ENCODE data around the gene CEP164. TPM values are rescaled to one million over a fixed set of nuclear protein-coding genes. Genes with fewer than 3 reads are reported as not detected.

The CEP164 gene
- total and polyA plus RNA-seq, 10 of the 15 experiments (the other 5 are each of a cell fraction or from before 2014, with no cell fraction given): 4.2 to 31.2 (median 20.2) TPM

DNA sequence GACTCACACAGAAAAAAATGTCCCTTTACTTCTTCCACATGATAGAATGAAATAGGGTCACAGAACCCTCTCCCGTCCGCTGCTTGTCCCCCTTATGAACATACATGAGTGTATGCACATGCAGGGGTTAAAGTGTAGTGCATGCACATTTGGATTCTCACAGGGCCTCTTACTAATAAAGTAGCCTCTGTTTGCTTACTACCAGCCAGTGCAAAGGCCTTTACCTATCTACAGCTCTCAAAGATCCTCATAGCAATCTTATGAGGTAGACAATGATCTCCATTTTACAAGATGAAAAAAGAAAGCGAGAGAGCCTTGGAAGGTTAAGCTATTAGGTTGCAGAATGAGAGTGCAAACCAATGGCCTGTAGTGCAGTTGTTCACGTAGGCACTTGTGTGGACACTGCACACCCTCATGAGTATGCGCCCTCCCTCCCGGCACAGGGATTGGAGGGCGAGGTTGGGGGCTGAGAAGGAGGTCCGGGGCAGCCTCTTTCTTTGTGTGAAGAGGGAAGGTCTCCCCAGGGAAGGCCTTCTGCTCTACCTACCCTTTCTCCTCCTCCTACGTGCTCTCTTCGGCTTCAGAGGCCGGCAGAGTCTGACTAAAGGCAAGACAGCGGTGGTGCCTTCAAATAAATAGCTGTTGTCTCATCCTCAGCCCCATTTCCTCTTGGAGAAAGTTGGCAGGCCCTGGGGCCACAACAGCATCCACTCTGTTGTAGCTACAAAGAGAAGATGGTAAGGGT, 91.3 kb downstream of the CEP164 start:
- Histone ChIP-seq H3K27ac (ENCODE audit: control insufficient read depth, insufficient read depth) (no peak overlapping the region), H4K20me1 (ENCODE audit: control insufficient read depth, insufficient read depth) (no peaks in the 10 kb centered on the region), H3K4me1 (ENCODE audit: control insufficient read depth, insufficient read depth, low read length) (peaks cover 4% of the 10 kb centered on the region; the same call in 1 of the 2 replicates), H3K9ac (ENCODE audit: control insufficient read depth, insufficient read depth, low read length) (no peak overlapping the region), H3K4me2 (ENCODE audit: control insufficient read depth, insufficient read depth) (no peak overlapping the region), H3K9me3 (replicated peaks; ENCODE audit: control insufficient read depth, insufficient read depth, low read length) (no peaks in the 10 kb centered on the region), H3K4me3 (no peak overlapping the region), H3K36me3 (ENCODE audit: control insufficient read depth in 2 of 2, insufficient read depth in 2 of 2, low read length in 1 of 2) (no peaks in the 10 kb centered on the region), H3K79me2 (ENCODE audit: control insufficient read depth, insufficient read depth, low read length) (no peaks in the 10 kb centered on the region), H2AFZ (ENCODE audit: control insufficient read depth, low read depth, low read length) (no peak overlapping the region), H3K27me3 (replicated peaks in 1 of 2; ENCODE audit: control insufficient read depth in 2 of 2, insufficient read depth in 2 of 2, low read length in 1 of 2) (no peaks in the 10 kb centered on the region)
- RAD21 ChIA-PET (ENCODE audit: unreplicated experiment): no interaction called here
- in situ Hi-C loops (cut with MboI): no loop called here
- FAIRE-seq: no peak
- intact Hi-C loops (cut with micrococcal nuclease; ENCODE audit: unreplicated experiment): no loop called here
- TF ChIP-seq YY1 (IDR thresholded peaks at IDR 0.05; ENCODE audit: low read depth, low read length): no peak
- TF ChIP-seq, protein P1, sequence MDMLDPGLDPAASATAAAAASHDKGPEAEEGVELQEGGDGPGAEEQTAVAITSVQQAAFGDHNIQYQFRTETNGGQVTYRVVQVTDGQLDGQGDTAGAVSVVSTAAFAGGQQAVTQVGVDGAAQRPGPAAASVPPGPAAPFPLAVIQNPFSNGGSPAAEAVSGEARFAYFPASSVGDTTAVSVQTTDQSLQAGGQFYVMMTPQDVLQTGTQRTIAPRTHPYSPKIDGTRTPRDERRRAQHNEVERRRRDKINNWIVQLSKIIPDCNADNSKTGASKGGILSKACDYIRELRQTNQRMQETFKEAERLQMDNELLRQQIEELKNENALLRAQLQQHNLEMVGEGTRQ (IDR thresholded peaks at IDR 0.05; ENCODE audit: borderline replicate concordance, low read depth, low read length): no peak
- TF ChIP-seq SUZ12 (IDR thresholded peaks at IDR 0.05; ENCODE audit: unreplicated experiment): no peak
- TF ChIP-seq, protein P2, sequence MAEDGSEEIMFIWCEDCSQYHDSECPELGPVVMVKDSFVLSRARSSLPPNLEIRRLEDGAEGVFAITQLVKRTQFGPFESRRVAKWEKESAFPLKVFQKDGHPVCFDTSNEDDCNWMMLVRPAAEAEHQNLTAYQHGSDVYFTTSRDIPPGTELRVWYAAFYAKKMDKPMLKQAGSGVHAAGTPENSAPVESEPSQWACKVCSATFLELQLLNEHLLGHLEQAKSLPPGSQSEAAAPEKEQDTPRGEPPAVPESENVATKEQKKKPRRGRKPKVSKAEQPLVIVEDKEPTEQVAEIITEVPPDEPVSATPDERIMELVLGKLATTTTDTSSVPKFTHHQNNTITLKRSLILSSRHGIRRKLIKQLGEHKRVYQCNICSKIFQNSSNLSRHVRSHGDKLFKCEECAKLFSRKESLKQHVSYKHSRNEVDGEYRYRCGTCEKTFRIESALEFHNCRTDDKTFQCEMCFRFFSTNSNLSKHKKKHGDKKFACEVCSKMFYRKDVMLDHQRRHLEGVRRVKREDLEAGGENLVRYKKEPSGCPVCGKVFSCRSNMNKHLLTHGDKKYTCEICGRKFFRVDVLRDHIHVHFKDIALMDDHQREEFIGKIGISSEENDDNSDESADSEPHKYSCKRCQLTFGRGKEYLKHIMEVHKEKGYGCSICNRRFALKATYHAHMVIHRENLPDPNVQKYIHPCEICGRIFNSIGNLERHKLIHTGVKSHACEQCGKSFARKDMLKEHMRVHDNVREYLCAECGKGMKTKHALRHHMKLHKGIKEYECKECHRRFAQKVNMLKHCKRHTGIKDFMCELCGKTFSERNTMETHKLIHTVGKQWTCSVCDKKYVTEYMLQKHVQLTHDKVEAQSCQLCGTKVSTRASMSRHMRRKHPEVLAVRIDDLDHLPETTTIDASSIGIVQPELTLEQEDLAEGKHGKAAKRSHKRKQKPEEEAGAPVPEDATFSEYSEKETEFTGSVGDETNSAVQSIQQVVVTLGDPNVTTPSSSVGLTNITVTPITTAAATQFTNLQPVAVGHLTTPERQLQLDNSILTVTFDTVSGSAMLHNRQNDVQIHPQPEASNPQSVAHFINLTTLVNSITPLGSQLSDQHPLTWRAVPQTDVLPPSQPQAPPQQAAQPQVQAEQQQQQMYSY (CRISPR knock-in tag; IDR thresholded peaks at IDR 0.05): no peak
- no peak for TF ChIP-seq FOS (IDR thresholded peaks at IDR 0.05; ENCODE audit: borderline replicate concordance, extremely low read depth, insufficient read length)
- TF ChIP-seq RELA (IDR thresholded peaks at IDR 0.05; ENCODE audit: borderline replicate concordance, partially characterized antibody): no peak
- TF ChIP-seq ZZZ3 (IDR thresholded peaks at IDR 0.05; ENCODE audit: control insufficient read depth, insufficient read length, low read depth): no peak
- no peak for TF ChIP-seq RAD51 (IDR thresholded peaks at IDR 0.05)
- no peak for TF ChIP-seq MYC (IDR thresholded peaks at IDR 0.05; ENCODE audit: insufficient read depth, insufficient read length, insufficient replicate concordance, low read length, severe bottlenecking)
- TF ChIP-seq TBL1XR1 (IDR thresholded peaks at IDR 0.05; ENCODE audit: low read depth, low read length): no peak
- no peak for TF ChIP-seq GATAD2B (conservative IDR thresholded peaks at IDR 0.05; ENCODE audit: low read depth)
- no peak for TF ChIP-seq NBN (IDR thresholded peaks at IDR 0.05)
- no peak for TF ChIP-seq ZNF24 (IDR thresholded peaks at IDR 0.05)
- no peak for TF ChIP-seq YBX1 (IDR thresholded peaks at IDR 0.05)
- no peak for TF ChIP-seq EED (IDR thresholded peaks at IDR 0.05; ENCODE audit: low read depth)
- POLR2A ChIA-PET: no interaction called here
- SMC1A ChIA-PET (ENCODE audit: uncharacterized antibody, unreplicated experiment): no interaction called here
- DNase-seq (ENCODE audit: low read depth, low spot score): no peak
- CTCF ChIA-PET: no interaction called here
- no peak for ATAC-seq
- no TSS peak for BruUV-seq (replicated peaks)
- WGBS (ENCODE audit: insufficient coverage, insufficient replicate concordance, low lambda C conversion rate, missing lambda C conversion rate): 64% methylated on average over 12 of the region's 12 CpGs

All from GM12878 (cell line).